GM18907 (cell line): ENCODE results near the gene LANCL1.
"Not testable (repeated sequence)": the region's sequence is repeated elsewhere in the genome, so short reads cannot be mapped to it uniquely, and the experiment has no call there.

ENCODE experiments used
- ATAC-seq: cut with Tn5 transposase; IDR thresholded peaks from one replicate; pipeline ENCODE4 v1.9.1; 2021; ENCODE audit warnings: mild to moderate bottlenecking, moderate library complexity; ENCODE audit not compliant: unreplicated experiment

Gene LANCL1

DNA sequence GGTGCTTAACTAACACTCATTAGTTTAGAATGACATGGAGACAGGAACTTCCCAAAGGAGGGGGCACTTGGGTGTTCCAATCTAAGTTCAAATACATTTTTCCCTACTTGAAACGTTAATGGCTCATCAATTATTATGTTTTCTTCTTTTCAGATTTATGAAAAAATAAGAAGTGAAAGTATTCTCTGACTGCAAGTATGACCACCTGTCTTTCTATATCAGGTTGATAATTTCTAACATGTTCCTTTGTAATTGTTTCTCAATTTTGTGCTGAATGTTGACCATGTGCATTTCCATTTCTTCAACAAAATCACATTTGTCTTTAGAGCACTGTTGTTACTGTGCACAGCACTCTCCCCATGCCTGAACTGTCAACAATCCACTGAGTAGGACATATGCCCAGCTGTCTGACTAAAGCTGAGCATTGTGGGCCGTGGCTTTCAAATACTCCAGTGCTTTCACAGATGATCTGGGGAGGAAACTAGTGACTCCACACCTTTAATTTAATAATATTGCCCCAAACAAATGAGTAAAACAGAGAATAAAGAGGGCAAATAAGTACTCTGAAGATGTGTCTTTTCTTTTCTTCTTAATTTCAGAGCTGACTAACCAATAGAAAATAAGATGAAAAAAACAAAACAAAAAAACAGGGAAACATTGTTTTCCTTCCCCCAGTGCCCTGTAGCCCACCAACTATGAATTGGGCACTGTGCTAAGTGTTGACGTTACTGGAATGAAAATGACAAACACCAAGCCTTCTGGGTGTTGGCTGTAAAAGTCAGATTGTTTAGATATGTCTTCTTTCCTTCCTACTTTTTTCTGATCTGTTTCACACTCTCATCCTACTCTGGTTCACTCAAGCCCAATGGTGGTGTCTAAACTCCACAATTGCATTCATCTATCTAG lies 16.0 kb downstream of the LANCL1 start:
- ATAC-seq = peak; percentile 84

DNA sequence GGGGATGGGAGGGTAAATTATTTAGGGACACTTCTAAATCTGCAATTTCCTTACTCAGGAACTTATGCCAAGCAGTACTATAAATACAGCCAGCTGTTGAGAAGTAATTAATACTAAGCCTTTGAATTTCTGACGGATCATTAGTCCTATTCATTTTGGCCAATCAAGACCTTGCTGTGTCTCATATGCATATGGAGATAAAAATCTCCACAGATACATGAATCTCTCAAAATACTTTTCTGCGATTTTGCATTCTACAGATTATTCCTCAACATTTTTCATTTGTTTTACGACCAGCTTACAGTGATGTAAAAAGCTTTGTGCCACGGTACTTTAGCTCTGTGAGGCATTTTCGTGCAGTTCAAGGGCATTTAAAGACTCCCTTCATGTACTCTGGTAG lies 16.7 kb downstream of the LANCL1 start:
- no peak for ATAC-seq

DNA sequence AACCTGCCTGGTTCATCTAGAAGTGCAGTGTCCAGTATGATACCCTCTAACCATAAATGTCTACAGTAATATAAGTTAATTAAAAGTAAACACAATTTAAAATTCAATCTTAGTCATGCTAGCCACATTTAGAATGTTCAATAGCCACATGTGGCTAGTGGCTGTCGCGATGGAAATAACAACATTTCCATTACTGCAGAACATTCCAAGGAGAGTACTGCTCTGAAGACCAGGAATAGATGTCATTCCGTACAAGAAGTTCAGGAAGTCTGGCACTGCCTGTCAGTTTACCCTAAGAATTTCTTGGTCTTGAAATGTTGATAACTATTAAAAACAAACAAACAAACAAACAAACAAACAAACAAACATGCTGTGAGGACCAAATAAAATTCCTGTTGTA lies 17.2 kb downstream of the LANCL1 start:
- no peak for ATAC-seq

DNA sequence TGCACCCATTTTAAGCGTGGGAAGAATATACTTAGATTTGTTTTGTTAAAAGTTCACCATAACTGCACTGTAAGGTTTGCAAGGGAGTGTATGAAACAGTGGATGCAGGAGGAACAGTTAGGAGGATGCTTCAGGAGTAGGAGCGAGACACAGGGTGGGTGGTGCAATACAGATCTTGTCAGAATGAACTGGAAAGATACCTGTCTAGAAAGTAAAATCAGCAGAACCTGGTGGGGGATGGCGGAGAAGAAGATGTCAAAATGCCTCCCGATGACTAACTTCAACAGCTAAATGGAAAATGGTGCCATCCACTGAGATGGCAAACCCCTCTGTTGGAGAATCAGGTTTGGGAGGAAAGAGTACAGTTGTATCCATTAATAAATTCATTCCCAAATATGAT lies 18.2 kb downstream of the LANCL1 start:
- ATAC-seq = no peak

DNA sequence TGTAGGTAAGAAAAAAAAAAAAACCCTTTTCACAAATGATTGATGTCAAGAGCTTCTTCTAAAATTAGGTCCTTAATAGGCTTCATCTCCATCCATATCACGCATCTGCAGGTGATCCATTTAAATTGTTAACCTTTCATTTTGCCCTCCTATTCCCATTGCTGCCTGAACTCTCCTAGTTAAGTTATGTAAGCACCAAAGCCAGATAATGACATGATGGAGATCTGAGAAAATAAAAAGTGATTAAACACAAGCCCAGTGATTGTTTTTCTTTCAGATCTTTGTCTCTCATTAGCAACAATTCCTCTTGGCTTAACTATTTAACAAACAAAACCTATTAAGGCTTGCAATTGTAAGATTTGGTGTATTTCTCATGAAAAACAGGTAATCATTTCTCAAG lies 20.0 kb downstream of the LANCL1 start:
- ATAC-seq = no peak

DNA sequence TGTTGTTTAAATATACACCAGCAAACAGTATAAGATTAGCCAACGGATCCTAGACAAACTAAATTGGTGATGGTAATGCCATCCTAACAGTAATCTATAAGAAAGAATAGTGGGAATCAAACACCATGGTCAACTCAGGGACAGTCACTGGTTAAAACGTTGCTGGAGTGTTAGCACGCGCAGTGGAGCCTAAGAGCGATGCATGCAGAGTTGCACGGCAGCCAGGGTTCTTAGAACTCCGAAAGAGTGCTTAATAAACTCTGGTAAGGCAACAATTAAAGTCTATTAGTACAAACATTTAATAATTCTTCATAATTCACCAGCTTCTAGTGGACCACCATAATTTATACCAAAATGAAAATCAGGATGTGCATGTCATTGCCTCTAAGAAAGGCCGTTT lies 22.2 kb downstream of the LANCL1 start:
- ATAC-seq = no peak

DNA sequence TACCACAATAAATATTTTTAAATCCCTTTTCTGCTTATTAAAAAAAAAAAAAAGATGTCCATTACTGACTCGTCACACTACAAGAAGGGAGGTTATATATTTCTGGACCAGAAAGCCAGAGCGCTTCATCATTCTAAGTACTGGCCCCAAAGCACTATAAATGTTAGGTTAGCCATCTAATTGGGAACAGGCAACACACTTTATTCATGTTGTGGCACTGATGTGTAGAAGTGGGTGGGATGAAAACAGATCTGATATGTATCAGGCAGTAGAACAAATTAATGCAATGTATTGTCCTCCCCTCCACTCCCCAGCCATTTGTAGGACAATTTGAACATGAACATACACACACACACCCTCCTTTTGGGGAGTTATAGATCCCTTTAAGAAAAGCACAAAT lies 24.4 kb downstream of the LANCL1 start:
- ATAC-seq = no peak

DNA sequence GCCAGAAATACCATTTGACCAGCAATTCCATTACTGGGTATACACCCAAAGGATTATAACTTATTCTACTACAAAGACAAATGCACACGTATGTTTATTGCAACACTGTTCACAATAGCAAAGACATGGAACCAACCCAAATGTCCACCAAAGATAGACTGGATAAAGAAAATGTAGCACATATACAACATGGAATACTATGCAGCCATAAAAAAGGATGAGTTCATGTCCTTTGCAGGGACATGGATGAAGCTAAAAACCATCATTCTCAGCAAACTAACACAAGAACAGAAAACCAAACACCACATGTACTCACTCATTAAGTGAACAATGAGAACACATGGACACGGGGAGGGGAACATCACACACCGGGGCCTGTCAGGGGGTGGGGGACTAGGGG lies 25.6 kb downstream of the LANCL1 start:
- not testable (repeated sequence) for ATAC-seq

DNA sequence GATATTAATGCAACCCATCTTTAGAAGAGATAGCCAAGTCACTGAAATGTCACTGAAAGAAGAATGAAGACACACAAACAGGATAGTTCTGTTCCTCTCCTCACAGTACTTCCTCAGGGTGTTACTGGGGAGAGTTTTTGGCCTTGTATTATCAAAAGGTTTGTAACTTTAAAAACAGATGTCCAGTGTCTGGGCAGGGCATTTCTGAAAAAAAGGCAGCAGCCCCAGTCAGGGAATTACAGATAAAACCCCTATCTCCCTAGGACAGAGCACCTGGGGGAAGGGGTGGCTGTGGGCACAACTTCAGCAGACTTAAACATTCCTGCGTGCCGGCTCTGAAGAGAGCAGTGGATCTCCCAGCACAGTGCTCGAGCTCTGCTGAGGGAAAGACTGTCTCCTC lies 30.8 kb downstream of the LANCL1 start:
- no peak for ATAC-seq

DNA sequence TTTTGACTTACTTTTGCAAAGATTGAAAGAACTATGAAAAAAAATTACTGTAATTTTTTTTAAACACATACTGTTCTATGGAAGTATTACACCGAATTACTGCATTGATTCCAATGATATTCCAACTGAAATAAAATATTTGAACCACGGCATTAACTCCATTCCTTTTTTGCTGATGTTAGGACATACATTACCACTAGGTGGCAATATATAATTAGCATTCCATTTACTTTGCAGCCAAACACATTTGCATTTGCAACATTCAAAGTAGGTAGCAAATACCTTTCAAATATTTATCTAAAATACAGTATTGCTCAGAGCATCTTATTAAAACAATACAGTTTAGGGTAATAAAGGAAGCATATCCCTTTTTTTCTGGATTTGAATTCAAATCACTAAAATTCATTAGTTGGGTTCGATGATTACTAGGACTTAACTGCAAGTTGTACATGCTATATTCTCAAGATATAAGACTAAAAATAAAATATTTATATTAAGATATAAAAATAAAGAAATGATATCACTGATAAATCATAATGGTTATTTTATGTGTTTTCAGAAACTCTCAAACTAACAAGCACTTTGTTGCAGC lies 31.3 kb downstream of the LANCL1 start:
- peak; percentile 53 for ATAC-seq

DNA sequence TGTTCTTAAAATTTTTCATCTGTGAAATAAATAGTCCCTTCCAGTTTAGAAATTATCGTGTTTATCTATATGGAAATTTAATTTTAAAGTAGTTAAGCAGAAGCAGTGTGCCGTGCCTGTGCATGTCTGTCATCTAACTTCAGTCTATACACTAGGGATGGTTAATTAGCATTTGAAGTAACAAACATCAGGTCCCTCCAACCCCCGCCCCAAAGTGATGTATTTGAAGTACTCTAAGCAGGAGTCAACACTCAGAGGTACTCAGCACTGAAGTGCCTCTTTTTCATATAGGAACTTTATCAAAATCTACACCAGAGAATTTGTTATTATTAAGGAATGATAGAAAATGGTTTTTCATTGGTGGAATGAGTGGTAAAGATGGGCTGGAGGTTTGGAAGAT lies 33.0 kb downstream of the LANCL1 start:
- no peak for ATAC-seq

DNA sequence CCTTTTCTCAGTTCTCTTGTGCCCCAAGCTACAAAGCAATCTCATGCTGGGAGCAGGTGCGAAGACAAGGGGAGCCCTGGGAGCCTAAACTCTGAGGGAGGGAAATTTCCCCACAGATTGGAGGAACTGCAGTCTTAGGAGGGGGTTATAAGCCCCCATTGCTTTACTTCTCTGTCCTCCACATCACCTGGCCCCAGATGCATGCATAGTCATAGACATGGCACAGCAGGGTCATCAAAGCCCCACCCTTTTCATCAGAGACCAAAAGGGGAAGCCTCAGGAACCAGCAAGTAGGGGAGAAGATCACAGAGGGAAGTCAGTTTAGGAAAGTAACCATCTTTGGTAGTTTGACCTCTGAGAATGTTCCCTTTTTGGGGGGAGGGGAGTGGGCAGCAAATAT lies 33.7 kb downstream of the LANCL1 start:
- ATAC-seq = peak; percentile 33

DNA sequence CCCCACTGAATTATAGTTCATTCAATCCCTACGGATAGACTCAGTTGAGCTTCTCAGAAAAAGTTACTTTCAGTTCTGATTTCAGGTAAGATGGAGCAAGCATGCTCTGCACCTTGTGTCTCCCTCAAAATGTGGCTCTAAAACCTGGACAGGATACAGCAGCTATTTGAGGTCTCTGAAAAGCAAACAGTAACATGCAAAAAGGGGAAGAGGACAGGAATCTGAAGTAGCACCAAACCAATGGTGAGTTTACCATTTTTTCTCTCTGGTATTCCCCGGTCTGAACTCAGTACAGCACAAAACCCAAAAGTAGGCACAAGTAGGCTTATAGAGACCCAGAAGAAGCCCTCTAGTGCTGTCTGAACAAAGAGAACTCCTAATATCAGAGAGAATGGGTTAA lies 34.1 kb downstream of the LANCL1 start:
- ATAC-seq = peak; percentile 73

DNA sequence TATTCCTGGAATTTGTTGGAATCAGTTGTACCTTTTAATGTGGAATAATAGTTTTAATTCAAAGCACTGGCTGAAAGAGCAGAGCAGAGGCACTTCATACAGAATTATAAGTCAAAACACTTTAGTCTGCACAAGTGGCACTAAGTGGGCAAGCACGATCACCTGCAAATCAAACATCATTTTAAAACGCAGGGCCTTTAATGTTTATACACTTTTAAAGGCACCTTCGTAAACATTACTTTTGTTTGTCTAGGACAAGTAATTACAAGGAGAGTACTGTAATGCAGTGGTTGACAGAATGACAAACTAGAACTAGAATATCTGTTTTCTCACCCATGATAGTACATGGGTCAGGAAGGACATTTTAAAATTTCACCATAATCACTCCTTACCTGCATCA lies 36.4 kb downstream of the LANCL1 start:
- ATAC-seq = no peak

DNA sequence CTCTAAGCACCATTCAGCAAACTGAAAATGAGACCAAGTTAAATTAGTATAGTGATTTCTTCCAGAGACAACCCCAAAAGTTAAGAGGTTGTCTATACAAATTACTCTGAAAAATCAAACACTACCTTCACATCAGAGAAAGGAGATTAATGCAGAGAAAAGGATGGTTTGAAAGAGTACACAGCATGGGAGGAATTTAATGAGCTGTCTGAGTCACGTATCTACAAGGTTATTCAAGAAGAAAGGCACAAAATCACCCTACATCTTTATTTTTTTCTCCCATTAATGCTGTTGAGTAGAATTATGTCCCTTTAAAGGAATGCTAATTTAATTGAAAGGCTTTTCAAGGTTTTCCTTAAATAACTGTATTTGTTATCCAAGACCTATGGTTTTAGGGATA lies 41.1 kb downstream of the LANCL1 start:
- no peak for ATAC-seq

DNA sequence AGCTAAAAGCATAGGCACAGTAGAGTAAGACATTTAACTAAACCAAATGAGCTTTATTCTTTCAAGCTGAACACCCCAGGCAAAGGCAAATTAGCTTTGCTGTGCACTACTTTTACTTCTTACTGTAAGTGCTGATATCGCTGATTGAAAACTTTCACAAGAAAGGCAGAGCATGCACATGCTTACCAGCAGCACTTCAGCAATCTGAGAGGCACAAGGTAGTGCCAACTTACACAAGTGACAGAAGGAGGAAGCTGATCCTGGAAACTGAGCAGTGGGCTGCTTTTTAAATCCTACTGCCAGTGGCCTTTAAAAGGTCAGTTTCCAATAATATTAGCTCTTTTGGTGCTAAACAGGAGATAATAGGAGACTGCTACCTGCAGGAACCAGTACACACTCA lies 43.9 kb downstream of the LANCL1 start:
- ATAC-seq = no peak

DNA sequence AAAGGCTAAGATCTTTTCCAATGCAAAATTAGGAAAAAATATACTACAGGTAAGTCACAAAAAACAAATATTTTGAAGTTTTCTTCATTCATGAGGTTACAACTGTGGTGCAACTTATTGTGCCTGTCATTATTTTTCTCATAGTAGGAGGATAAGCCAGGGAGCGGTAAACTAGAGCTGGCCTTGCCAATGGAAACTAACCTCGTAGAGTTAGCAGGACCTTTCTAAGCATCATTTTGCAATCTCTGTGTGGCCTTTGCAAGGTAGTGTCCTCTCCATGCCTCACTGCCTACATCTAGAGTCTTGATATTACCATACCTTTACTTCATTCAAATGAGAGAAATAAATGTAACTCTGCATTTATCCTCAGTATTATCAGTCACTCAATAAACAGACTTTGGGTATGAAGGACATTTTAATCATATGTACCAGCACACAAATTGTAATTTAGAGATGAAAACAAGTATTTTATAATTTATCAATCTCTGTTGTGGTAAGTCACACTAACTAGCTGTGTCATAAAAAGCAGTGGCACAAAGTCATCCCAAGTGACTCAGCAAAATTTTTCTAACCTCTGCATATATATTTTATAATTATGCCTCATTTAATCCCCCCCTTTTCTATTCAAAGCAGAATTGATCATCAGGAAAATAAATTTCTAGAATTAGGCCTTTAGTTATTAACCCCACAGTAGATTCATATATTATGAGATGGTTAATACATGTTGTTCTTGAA lies 47.0 kb downstream of the LANCL1 start:
- no peak for ATAC-seq

DNA sequence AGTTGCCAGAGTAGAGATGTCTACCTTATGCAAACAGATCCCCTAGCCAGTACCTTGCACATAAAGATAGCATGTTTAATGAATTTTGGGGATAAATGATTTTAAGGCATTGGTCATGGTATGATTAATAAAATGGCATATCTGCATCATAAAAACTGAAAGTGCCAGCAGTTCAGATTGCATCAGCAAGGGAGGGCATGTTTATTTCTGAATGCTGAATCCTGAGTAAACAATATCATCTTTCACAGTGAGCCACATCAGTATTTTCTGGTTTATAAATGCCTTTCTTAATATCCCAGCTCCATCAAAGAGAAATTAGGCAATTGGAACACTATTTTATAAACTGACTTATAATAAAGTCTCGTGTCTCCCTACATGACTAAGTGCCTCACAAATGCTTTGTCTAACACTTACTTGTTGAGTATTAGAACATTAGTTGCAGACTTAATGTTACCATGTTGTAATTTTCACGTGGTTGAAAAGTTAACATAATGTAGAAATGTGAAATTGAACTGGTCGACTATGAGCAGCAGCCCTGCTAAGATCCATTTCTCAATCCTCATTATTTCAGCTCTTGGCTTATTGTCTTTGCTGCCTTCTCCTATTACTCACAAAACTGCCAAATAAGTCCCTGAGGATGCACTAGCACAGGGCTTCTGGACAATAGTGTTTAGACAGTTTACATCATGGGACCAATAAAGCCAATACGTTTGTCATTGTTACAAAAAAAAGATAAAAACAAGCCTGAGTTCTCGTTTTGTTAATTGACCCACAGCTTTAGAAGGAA lies 48.0 kb downstream of the LANCL1 start:
- no peak for ATAC-seq

DNA sequence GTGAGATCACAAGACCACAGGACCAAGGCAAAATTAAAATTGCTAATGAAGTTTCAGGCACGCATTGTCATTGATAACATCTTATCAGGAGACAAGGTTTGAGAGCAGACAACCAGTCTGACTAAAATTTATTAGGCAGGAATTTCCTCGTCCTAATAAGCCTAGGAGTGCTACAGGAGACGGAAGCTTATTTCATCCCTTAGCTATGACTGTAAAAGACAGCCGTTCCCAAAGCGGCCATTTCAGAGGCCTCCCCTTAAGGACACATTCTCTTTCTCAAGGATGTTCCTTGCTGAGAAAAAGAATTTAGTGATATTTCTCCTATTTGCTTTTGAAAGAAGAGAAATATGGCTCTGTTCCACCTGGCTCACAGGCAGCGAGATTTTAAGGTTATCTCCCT lies 49.2 kb downstream of the LANCL1 start:
- ATAC-seq = not testable (repeated sequence)

DNA sequence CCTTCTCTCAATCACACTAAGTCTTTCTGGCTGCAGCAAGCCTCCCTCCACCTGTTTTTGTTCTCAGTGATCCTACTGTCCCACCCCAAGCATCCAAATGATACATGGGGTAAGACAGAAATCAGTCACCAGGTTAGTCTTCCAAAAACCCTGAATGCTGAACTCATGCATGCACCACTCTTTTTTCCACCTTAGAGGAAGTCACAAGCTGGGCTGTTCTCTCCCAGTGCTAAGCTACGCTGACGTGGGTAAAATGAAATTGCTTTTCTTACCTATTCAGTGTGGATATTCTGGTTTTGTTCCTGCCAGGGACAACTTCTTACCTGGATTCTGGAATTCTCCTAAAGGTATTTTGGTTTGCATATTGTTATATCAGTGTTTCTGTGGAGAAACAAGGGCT lies 54.2 kb downstream of the LANCL1 start:
- no peak for ATAC-seq

DNA sequence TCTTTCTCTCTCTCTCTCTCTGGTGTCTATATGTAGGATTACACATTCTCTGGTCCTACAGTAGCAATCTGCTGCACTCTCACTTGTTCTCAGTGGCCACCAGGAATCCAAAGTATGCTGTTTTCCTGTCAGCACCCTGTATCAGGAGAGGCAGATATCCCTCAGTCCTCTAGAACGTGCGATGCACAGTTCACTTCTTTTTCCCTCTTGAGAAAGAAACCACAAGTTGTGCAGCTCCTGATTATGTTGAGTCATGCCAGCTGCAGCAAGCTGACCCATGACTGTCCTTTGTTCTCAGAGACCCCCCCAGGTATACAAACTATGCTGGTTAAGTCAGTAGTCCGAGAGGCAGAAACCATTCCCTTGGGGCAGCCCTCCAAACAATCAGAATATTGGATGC lies 54.6 kb downstream of the LANCL1 start:
- ATAC-seq = no peak
